B cell (primary cell): ENCODE data around the gene GPR176. TPM values are rescaled to one million over a fixed set of nuclear protein-coding genes. Genes with fewer than 3 reads are reported as not detected.

Source experiments
- ATAC-seq: fragments of 200-7000 bp; cut with Tn5 transposase; one replicate; pipeline ENCODE4 v1.10.0; 2021; ENCODE audit warnings: low read depth, mild to moderate bottlenecking, moderate number of reproducible peaks, moderate library complexity
- CTCF ChIA-PET: fragments of 350-600 bp; sonication (Branson Sonifier 250); formaldehyde crosslinking; loops from one replicate; lab custom pipeline; 2021; ENCODE audit warnings: antibody characterized with exemption, inconsistent platforms; lab: Charles Lee
- POLR2A ChIA-PET: fragments of 350-600 bp; sonication (Branson Sonifier 250); formaldehyde crosslinking; loops from one replicate; lab custom pipeline; 2021; ENCODE audit warnings: antibody characterized with exemption; lab: Charles Lee
- DNase-seq: peaks from one replicate; pipeline ENCODE4 v3.0.0; 2013
- H2AFZ ChIP-seq: 2 replicates; pipeline ENCODE4 v1.6.1; 2012; ENCODE audit warnings: mild to moderate bottlenecking, low read depth, low read length; ENCODE audit not compliant: insufficient read depth, poor library complexity, severe bottlenecking
- H3K27ac ChIP-seq, 2 donors: 1 replicate in 1 of 2; 2 replicates in 1 of 2; pipeline ENCODE4 v1.5.1; 2012 to 2013; ENCODE audit warnings: low read length in 2 of 2, mild to moderate bottlenecking in 2 of 2, moderate library complexity in 1 of 2
- H3K27me3 ChIP-seq, 4 experiments: fragments of 200-600 bp in 1 of 4; sonication (generic) in 1 of 4; replicated peaks in 1 of 4; 1 replicate in 2 of 4; 2 replicates in 2 of 4; pipeline versions ENCODE4 v1.6.1 to v1.7.0; 2013 to 2016; ENCODE audit warnings: low read length in 3 of 4, mild to moderate bottlenecking in 2 of 4, mixed read lengths in 1 of 4, moderate library complexity in 1 of 4; ENCODE audit not compliant: insufficient read depth in 4 of 4, control insufficient read depth in 3 of 4; ENCODE audit errors: control extremely low read depth in 1 of 4
- H3K36me3 ChIP-seq, 2 experiments: replicated peaks in 1 of 2; 1 replicate in 1 of 2; 2 replicates in 1 of 2; pipeline versions ENCODE4 v1.6.1 to v1.7.1; 2013; ENCODE audit warnings: low read length in 1 of 2; ENCODE audit not compliant: insufficient read depth in 2 of 2, control insufficient read depth in 1 of 2; ENCODE audit errors: control extremely low read depth in 1 of 2, extremely low read depth in 1 of 2
- H3K4me1 ChIP-seq, 2 donors: fragments of 200-600 bp in 1 of 2; sonication (generic) in 1 of 2; 1 replicate in 1 of 2; 2 replicates in 1 of 2; pipeline versions ENCODE4 v1.5.1 to v1.6.1; 2013 to 2017; ENCODE audit warnings: low read length in 2 of 2; ENCODE audit not compliant: control insufficient read depth in 2 of 2, insufficient read depth in 2 of 2
- H3K4me2 ChIP-seq: replicated peaks from 2 replicates; pipeline ENCODE3; 2012; ENCODE audit warnings: mild to moderate bottlenecking, low read depth, low read length; ENCODE audit not compliant: poor library complexity, severe bottlenecking
- H3K4me3 ChIP-seq, 5 experiments: fragments of 200-600 bp in 1 of 5; sonication (generic) in 1 of 5; 1 replicate in 3 of 5; 2 replicates in 2 of 5; pipeline versions ENCODE4 v1.5.1 to v1.7.0; 2011 to 2016; ENCODE audit warnings: low read length in 4 of 5, mild to moderate bottlenecking in 4 of 5, low read depth in 2 of 5, control low read depth in 1 of 5, moderate library complexity in 1 of 5; ENCODE audit not compliant: insufficient read depth in 1 of 5; ENCODE audit errors: control extremely low read depth in 1 of 5, extremely low read depth in 1 of 5
- H3K79me2 ChIP-seq: fragments of 200-600 bp; sonication (generic); one replicate; pipeline ENCODE4 v1.6.0; 2016; ENCODE audit warnings: low read length; ENCODE audit not compliant: control insufficient read depth, insufficient read depth
- H3K9ac ChIP-seq: fragments of 200-600 bp; sonication (generic); 2 replicates; pipeline ENCODE4 v1.6.1; 2017; ENCODE audit warnings: mild to moderate bottlenecking, low read length, moderate library complexity
- H3K9me3 ChIP-seq, 3 donors: one replicate each; pipeline versions ENCODE4 v1.6.1 to v1.7.1; 2013; ENCODE audit warnings: low read length in 2 of 3; ENCODE audit not compliant: control insufficient read depth in 2 of 3, insufficient read depth in 1 of 3; ENCODE audit errors: control extremely low read depth in 1 of 3
- H4K20me1 ChIP-seq: 2 replicates; pipeline ENCODE4 v1.6.0; 2012; ENCODE audit warnings: mild to moderate bottlenecking, low read length; ENCODE audit not compliant: insufficient read depth, control insufficient read depth, poor library complexity, severe bottlenecking
- H3K27ac Mint-ChIP-seq: one replicate; pipeline ENCODE4 v1.8.0; 2021; ENCODE audit warnings: mixed read lengths
- H3K27me3 Mint-ChIP-seq: one replicate; pipeline ENCODE4 v1.8.0; 2021; ENCODE audit warnings: mixed read lengths
- H3K4me1 Mint-ChIP-seq: one replicate; pipeline ENCODE4 v1.8.0; 2021; ENCODE audit warnings: mixed read lengths
- H3K4me3 Mint-ChIP-seq: one replicate; pipeline ENCODE4 v1.8.0; 2021; ENCODE audit warnings: mixed read lengths
- H3K9me3 Mint-ChIP-seq: one replicate; pipeline ENCODE4 v1.8.0; 2022; ENCODE audit warnings: mixed read lengths; ENCODE audit not compliant: insufficient read depth
- EZH2 ChIP-seq: IDR thresholded peaks from 2 replicates; pipeline ENCODE4 v1.6.1; 2012; ENCODE audit warnings: borderline replicate concordance, low read depth, mild to moderate bottlenecking, moderate library complexity, low read length; ENCODE audit not compliant: insufficient read depth, poor library complexity, severe bottlenecking
- WGBS: methylation state at CpG from one replicate; pipeline ENCODE4 v1.1.5; 2013; ENCODE audit warnings: missing lambda C conversion rate; ENCODE audit not compliant: insufficient coverage; 5-methylcytosine and 5-hydroxymethylcytosine counted together
- intact Hi-C: fragments of 100-400 bp; cut with micrococcal nuclease; formaldehyde crosslinking; loops from one replicate; pipeline ENCODE4 v1.10.0; 2022
- polyA plus RNA-seq: library from polyadenylated mRNA; depleted of rRNA; stranded (reverse); fragments of >200 nt; gene quantifications from 2 replicates; pipeline ENCODE4 v1.2.3, GENCODE V29; 2012
- total RNA-seq, 2 donors: library from RNA; stranded (reverse); fragments of 120-200 nt in 1 of 2; gene quantifications; 1 replicate in 1 of 2; 2 replicates in 1 of 2; pipeline versions ENCODE4 v1.2.3 to v1.2.4, GENCODE V29; 2013 to 2022
- TF ChIP-seq, protein P1 (sequence below): fragments of 200-600 bp; IDR thresholded peaks from one replicate; pipeline ENCODE4 v1.8.0; 2022; ENCODE audit warnings: antibody characterized with exemption, mild to moderate bottlenecking

GPR176 gene
- total and polyA plus RNA-seq, 2 donors (not counting 1 experiment from before 2014, with no cell fraction given), result 0.07 to 0.30 TPM

DNA sequence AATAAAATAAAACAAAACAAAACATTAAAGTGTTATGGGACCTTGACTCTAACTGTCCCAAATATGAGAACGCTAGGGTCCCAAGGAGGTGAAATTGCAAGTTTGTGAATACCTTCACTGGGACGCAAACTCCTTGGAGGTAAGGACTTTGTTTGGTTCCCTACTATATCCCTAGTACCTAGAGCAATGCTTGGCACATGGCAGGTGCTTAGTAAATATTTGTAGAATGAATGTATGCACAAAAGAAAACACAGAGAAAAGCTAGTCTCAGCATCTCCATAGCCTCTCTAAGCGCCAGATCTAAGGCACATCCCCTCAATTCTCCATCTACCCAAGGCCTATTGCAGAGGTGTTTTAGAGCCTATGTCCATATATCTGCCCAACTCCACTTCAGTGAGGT, 30.5 kb downstream of the GPR176 start:
- Histone ChIP-seq H4K20me1 (no peaks in the 10 kb centered on the region), H3K27me3 (no peaks in the 10 kb centered on the region), H3K9me3 (no peaks in the 10 kb centered on the region), H3K27ac (no peak overlapping the region), H3K79me2 (no peaks in the 10 kb centered on the region), H3K4me3 (no peak overlapping the region), H3K36me3 (no peaks in the 10 kb centered on the region), H3K9ac (no peak overlapping the region), H3K4me2 (no peak overlapping the region), H2AFZ (no peak overlapping the region), H3K4me1 (no peaks in the 10 kb centered on the region)
- no CpG with 5 or more reads among the region's 3 CpGs for WGBS
- intact Hi-C loops, result no loop called here
- H3K4me1 Mint-ChIP-seq, result no peaks in the 10 kb centered on the region
- no peaks in the 10 kb centered on the region for H3K27me3 Mint-ChIP-seq
- no peak for DNase-seq
- H3K4me3 Mint-ChIP-seq, result no peak overlapping the region
- H3K9me3 Mint-ChIP-seq, result no peaks in the 10 kb centered on the region
- CTCF ChIA-PET, result interaction anchor here (2.8 kb wide), 1 partner anchor 385 kb away, joined by 20 read pairs; no protein-coding TSS in a partner anchor
- no peak overlapping the region for H3K27ac Mint-ChIP-seq
- POLR2A ChIA-PET, result no interaction called here
- no peak for ATAC-seq
- TF ChIP-seq, protein P1, sequence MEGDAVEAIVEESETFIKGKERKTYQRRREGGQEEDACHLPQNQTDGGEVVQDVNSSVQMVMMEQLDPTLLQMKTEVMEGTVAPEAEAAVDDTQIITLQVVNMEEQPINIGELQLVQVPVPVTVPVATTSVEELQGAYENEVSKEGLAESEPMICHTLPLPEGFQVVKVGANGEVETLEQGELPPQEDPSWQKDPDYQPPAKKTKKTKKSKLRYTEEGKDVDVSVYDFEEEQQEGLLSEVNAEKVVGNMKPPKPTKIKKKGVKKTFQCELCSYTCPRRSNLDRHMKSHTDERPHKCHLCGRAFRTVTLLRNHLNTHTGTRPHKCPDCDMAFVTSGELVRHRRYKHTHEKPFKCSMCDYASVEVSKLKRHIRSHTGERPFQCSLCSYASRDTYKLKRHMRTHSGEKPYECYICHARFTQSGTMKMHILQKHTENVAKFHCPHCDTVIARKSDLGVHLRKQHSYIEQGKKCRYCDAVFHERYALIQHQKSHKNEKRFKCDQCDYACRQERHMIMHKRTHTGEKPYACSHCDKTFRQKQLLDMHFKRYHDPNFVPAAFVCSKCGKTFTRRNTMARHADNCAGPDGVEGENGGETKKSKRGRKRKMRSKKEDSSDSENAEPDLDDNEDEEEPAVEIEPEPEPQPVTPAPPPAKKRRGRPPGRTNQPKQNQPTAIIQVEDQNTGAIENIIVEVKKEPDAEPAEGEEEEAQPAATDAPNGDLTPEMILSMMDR, result no peak
- TF ChIP-seq EZH2, result no peak

GRCh38 chr15:39888809-39889208, 31.3 kb downstream of the GPR176 start:
- CTCF ChIA-PET, result interaction anchor here (1.0 to 2.8 kb wide), 6 partner anchors 47 to 386 kb away, joined by 3 to 20 read pairs (median 4); no protein-coding TSS in a partner anchor
- Histone ChIP-seq H3K9ac (no peak overlapping the region), H3K4me3 (no peak overlapping the region), H3K4me2 (no peak overlapping the region), H2AFZ (no peak overlapping the region), H3K36me3 (no peaks in the 10 kb centered on the region), H3K27ac (no peak overlapping the region), H3K79me2 (no peaks in the 10 kb centered on the region), H3K27me3 (peaks cover 0 to 2% (median under 1%) of the 10 kb centered on the region in 4 experiments), H3K4me1 (no peaks in the 10 kb centered on the region), H4K20me1 (no peaks in the 10 kb centered on the region), H3K9me3 (no peaks in the 10 kb centered on the region)
- Mint-ChIP-seq H3K4me3 (no peak overlapping the region), H3K27ac (no peak overlapping the region), H3K27me3 (no peaks in the 10 kb centered on the region), H3K4me1 (no peaks in the 10 kb centered on the region), H3K9me3 (no peaks in the 10 kb centered on the region)
- ATAC-seq (no peak), DNase-seq (no peak)
- 88% methylated on average over 2 of the region's 2 CpGs for WGBS
- intact Hi-C loops, result no loop called here
- POLR2A ChIA-PET, result no interaction called here
- no peak for TF ChIP-seq EZH2
- TF ChIP-seq, protein P1, result no peak
